HG02938 (cell line): ENCODE measurements around the gene ZNF341.

Experiments used
- ATAC-seq: cut with Tn5 transposase; IDR thresholded peaks from one replicate; pipeline ENCODE4 v1.9.1; 2021; ENCODE audit warnings: mild to moderate bottlenecking, moderate library complexity; ENCODE audit not compliant: unreplicated experiment

Gene ZNF341

DNA sequence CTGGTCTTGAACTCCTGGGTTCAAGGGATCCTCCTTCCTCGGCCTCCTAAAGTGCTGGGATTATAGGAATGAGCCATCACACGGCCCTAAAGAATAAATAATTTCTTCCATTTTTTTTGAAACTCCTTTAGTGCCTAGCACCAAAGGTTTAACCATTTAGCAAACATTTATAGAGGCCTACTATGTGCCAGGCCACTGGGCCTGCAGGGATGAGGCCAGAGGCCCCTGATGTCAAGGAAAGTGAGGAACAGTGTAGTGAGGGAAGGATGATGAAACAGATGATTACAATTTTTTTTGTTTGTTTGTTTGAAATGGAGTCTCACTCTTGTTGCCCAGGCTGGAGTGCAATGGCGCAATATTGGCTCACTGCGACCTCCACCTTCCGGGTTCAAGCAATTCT lies 33.8 kb downstream of the ZNF341 start:
- no peak for ATAC-seq

DNA sequence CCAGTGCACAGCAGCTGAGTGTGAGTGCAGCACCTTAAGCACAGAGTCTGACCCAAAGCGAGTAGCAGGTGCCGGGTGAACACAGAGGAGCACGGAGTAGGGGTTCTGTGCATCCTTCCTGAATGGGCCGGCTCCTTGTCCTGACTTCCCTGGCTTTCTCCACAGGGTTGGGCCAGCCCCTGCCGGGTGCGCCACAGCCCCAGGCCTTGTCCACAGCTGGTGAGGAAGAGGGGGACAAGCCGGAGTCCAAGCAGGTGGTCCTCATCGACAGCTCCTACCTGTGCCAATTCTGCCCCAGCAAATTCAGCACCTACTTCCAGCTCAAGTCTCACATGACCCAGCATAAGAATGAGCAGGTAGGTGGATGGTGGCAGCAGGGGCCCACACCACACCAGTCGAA lies 34.9 kb downstream of the ZNF341 start:
- no peak for ATAC-seq

DNA sequence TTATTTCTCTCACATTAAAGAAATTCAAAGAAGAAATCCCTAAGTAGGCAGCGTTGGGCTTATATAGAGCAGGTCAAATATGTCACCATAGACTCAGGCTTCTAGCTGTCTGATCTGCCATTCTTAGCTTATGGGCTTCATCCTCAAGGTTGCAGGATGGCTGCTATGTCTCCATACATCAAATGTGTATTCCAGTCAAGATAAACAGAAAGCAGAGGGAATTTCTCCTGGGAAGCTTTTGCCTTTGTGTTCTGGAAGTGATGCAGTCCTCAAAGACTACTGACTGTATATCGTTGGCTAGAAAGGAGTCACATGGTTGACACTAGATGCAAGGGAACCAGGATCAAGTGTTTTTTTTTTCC lies 36.0 kb downstream of the ZNF341 start:
- no peak for ATAC-seq

DNA sequence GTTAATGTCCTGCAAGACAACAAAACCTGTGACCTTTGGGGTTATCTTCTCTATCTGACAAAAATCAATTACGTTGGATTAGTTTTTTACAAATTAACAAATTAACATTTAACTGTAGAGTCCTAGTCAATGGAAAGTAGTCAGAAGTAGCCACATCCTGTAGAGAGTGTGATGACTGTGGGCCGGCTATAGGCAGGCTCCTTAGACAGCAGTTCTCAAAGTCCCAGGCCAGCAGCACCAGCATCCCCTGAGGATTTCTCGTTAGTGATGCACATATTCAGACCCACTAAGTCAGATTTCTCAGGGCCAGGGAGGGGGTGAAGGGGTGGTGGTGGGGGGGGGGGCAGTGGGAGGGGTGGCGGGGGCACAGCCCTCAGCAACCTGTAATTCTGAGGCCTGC lies 37.2 kb downstream of the ZNF341 start:
- ATAC-seq: no peak

DNA sequence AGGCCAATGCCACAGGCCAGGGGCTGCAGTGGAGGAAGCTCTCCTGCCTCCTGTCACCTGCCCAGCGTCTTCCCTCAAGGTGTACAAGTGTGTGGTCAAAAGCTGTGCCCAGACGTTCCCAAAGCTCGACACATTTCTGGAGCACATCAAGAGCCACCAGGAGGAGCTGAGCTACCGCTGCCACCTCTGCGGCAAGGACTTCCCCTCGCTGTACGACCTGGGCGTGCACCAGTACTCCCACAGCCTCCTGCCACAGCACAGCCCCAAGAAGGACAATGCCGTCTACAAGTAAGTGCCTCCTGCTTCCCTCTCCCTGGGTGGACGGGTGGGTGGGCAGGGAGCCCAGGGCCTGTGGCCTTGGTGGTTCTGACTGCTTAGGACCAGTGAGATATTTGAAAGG lies 38.2 kb downstream of the ZNF341 start:
- no peak for ATAC-seq

DNA sequence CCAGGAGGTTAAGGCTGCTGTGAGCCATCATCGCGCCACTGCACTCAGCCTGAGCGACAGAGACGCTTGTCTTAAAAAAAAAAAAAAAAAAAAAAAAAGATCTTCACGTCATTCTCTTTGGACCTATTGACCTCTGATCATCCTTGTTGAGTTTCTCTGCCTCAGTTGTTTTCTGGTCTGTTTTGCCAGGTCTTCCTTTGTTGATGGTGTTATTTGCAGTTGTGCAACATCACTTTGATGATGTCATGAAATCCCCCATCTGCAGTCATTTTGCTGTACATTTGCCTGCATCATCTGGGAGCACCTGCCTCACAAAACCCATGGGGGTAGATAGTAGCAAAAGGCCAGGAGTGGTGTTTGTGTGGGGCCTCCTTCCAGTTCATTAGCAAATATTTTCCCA lies 40.1 kb downstream of the ZNF341 start:
- ATAC-seq: no peak

DNA sequence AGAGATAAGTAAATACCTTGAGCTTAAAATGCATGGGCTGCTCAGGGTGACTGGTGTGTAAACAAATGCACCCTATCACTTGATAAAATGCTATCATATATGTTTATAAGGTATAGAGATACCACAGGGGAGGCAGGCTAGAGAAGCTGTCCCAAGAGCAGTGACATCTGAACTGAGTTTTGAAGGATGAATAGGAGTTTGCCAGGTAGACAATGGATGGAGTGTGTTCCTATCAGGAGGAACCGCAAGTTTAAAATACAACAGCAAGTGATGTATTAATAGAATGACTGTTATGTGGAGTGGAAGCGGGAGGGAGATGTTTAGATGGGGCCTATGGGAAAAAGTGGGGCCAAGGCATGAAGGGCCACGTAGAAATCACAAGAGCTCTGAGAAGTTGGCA lies 40.6 kb downstream of the ZNF341 start:
- ATAC-seq: no peak

DNA sequence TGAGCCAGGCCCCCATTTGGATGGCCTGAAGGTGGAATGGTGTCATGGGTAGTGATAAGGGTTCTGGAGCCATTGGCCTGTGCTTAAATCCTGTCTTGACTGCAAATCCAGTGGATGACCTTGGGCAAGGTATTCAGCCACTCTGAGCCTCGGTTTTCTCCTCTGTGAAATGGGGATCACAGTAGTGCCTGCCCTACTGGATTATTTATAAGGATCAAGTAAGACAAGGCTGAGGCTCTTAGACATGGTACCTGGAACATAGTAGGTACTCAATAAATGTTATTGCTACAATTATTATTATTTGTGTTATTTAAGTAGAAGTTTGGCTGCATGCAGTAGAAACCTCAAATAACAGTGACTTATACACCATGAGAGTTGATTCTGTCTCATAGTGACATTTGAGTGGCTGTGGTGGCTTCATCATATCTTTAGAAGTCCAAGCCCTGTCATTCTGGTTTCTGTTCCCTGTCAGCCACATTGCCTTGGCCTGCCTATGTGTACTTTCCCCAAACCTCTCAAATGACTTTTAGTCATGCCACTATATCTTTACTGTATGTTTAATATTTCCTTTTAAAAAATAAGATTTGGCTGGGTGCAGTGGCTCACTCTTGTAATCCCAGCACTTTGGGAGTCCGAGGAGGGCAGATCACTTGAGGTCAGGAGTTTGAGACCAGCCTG lies 41.8 kb downstream of the ZNF341 start:
- peak; percentile 60 for ATAC-seq

DNA sequence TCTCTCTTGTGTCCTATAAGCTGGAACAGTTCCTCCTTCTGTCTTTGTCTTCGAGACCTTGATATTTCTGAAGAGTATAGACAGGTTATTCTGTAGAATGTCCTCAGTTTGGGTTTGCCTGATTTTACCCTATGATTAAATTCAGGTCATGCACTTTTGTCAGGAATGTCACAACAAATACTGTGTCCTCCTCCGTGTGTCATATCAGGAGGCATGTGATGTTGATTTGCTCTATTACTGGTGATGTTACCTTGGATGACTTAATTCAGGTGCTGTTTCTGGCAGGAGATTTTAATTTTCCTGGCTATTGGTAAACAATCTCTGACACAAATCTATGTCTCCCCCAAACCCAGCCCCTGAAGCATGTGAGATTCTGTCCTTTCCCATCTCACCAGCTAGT lies 46.0 kb downstream of the ZNF341 start:
- no peak for ATAC-seq

DNA sequence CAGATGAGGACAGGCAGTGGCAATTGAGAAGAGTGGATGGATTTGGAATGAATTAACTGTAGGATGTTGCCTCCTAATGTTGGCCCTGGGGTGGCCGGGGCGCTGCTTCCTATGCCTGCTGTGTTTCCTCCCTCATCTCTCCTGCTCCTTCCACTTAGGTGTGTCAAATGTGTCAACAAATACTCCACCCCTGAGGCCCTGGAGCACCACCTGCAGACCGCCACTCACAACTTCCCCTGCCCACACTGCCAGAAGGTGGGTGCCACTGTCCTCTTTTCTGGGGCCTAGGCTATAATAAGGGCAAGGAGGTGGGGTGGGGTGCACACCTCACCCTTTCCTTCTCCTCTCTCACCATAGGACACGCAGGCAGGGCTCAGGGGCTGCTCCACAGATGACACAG lies 49.3 kb downstream of the ZNF341 start:
- ATAC-seq: no peak

DNA sequence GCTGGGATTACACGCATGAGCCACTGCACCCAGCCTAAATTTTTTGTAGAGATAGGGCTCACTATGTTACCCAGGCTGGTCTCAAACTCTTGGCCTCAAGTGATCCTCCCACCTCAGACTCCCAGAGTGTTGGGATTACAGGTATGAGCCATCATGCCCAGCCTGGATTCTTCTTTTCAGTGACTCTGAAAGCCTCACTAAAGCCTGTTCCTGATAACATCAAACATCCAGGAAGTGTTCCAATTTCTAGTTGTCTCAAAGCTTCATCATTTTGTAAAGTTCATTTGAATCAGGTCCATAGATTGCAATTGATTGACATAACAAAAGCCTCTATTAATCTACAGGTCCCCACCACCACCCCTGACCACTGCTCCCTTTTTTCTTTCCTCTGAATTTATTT lies 50.1 kb downstream of the ZNF341 start:
- no peak for ATAC-seq

DNA sequence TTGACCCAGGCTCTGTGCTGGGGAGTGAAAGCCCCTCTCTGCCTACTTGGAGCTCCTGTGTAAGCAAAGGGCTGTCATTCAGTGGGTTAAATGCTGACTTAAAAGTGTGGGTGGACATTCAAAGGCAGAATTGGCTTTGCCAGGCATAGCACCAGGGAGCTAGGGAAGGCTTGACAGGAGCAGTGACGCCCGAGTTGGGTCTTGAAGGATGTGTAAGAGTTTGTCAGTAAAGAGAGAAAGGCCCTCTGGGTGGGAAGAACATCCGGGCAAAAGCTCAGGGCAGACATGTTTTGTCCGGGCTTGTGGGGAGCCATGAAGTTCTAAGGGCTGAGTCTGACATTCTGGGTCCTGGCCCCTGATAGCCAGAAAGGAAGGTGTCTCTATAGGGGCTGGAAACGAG lies 51.5 kb downstream of the ZNF341 start:
- no peak for ATAC-seq

DNA sequence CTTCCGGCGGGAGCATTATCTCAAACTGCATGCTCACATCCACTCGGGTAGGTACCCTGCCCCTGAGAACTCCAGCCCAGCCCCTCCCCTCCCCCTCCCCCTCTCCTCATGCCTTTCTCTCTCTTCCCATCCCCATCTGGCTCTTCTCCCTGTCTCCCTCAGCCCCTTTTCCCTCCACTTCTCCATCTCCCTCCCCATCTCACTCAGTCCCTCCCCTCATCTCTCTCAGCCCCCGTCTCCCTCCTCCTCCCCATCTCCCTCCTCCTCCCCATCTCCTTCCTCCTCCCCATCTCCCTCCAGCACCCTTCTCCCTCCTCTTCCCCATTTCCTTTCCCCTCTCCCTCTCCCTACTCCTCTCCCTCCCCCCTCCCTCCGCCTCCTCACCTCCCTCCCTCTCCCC lies 52.0 kb downstream of the ZNF341 start:
- no peak for ATAC-seq

DNA sequence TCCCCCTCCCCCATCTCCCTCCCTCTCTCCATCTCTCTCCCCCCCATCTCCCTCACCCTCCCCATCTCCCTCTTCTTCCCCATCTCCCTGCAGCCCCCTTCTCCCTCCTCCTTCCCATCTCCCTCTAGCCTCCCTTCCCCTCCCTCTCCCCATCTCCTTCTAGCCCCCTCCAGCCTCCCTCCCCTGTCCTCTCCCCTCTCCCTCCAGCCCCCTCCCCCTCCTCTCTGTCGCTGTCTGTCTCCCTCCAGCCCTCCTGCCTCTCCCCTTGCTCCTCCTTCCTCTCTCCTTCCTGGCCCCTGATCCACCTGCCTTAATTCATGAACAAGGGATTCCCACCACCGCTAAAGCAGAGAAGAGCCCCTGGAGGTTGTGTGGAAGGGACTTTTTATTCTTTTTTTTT lies 52.4 kb downstream of the ZNF341 start:
- no peak for ATAC-seq

DNA sequence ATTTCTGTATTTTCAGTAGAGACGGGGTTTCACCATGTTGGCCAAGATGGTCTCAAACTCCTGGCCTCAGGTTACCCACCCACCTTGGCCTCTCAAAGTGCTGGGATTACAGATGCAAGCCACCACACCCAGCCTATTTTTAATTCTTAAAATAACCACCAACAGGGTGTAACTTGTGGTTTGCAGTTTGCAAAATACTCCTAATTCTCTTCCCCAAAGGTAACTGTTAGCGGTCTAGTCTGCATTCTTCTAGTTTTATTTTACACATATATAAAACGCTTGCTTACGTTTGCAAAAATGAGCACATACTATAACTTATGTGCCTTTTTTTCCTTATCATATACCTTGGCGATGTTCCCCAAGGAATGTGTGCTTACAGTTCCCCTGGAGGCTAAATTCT lies 53.7 kb downstream of the ZNF341 start:
- no peak for ATAC-seq

DNA sequence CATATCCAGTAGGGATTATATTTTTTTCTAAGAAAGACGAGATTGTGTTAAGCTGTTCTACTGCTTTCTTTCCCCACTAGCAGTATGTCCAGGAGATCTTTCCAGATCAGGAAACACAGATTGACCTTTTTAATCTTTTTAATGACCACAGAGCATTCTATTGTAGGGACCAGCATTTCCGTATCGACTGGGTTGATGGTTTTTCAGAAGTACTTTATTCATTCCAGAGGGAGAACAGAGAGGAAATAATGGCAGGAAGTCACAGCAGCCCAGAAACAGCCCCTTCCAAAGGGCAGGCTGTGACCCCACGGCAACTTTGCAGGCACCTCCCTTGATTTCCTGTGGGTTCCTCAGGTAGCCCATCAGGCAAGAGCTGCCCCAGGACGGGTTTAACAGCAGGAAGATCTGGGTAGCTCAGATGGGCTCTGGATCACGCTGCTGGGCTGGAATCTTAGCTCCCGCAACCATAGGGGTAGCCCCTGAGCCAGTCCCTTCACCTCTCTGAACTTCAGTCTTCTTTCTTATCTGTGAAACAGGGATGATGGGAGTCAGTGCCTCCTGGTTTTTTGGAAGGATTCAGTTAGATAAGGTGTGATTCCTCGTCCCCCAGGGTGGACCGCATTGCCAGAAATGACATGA lies 55.6 kb downstream of the ZNF341 start:
- ATAC-seq: no peak

DNA sequence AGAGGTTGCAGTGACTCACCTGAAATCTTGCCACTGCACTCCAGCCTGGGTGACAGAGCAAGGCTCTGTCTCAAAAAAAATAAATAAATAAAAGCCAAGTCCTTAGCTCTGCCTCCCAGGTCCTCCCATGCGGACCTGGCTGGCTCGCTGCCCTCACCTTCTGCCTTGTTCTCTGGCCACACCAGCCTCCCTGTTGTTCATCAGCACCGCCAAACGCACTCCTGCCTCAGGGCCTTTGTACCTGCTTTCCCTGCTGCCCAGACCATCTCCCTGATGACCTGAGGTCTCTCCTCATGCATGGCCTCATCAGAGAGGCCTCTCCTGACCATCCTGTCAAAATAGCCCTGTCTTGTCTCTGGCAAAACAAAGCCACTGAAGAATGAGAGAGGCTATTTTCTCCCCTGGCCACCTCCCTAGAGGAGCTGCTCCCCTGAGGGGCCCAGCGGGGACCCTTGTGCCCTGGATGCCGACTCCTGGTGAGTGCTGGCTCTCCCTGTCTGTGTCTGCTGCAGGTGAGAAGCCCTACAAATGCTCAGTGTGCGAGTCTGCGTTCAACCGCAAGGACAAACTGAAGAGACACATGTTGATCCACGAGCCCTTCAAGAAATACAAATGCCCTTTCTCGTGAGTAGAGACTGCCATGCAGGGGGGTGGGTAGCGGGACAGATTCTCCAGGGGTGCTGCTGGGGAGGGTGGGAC lies 56.7 kb downstream of the ZNF341 start:
- ATAC-seq: no peak

DNA sequence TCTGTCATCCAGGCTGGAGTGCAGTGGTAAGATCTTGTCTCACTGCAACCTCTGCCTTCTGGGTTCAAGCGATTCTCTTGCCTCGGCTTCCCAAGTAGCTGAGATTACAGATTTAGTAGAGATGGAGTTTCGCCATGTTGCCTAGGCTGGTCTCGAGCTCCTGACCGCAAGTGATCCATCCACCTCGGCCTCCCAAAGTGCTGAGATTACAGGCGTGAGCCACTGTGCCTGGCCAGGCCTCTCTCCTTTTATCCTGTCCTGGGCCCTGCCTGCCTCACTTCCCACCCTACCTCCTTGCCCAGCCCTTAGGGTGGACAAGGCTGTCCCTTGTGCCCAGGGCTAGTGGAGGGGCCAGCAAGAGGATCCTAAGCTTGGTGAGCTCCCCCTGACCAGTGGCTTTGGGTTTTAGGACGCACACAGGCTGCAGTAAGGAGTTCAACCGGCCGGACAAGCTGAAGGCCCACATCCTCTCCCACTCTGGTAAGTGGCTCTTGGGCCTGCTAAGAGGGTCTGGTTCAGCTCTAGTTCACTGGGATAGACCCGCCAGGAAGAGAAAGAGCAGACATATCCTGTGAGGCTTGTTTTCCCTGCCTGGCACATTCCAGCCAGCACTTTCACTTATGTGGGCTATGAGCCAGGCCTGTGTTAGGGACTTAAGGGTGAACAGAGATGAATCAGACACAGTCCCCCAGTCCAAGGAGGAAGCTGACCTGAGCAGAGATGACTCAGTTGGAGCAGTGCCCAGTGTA lies 57.5 kb downstream of the ZNF341 start:
- no peak for ATAC-seq

DNA sequence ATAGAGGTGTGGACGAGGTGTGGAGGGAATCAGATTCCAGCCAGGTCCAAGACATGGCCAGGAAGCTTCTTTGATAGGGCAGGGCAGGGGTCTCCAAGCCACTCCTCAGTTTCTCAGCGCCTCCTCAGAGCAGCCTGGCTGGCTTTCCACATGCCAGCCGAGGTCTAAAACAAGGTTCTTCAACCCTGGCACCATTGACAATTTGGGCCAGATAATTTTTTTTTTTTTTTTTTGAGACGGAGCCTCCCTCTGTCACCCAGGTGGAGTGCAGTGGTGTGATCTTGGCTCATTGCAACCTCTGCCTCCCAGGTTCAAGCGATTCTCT lies 58.0 kb downstream of the ZNF341 start:
- ATAC-seq: no peak

DNA sequence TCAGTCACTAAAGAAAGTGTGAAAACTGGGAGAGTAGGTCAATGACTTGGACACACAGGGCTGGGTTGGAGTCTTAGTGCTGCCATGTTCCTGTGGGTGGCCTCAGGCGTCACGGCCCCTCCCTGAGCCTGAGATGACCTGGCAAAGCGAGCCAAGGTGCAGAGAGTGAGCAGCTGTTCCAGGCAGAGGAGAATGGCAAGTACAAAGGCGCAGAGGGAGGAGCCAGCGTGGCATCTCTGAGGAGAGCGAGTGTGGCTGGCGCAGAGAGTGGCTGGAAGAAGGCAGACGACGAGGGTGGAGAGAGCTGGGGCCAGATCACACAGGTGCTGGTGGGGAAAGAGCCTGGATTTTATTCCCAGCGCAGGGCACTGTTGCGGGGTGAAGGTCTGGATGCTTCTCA lies 58.8 kb downstream of the ZNF341 start:
- no peak for ATAC-seq

DNA sequence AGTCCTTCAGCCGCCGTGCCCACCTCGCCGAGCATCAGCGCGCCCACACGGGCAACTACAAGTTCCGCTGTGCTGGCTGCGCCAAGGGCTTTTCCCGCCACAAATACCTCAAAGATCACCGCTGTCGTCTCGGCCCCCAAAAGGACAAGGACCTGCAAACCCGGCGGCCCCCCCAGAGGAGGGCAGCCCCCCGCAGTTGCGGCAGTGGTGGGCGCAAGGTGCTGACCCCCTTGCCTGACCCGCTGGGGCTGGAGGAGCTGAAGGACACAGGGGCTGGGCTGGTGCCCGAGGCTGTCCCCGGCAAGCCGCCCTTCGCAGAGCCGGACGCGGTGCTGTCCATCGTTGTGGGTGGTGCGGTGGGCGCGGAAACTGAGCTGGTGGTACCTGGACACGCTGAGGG lies 59.2 kb downstream of the ZNF341 start:
- ATAC-seq: no peak

DNA sequence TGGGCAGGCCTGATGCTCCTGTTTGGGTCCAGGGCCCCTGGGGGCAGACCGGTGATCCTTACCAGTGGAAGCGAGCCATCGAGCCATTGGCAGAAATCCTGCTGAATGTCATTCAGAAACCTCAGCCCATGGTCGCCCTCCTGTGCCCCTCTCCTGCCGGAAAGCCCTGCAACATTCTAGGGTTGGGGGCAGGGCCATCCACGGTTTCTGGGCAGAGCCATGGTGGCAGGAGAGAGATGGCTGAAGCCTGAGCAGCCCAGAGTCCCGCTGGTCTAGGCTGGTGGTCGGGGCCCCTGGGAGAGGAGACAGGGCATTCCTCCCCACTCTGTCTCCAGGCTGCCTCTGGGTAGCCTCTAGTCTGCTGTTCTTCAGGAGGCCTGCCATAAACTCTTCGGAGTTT lies 59.7 kb downstream of the ZNF341 start:
- no peak for ATAC-seq
